Breast epithelium (tissue), 4 donors: ENCODE measurements around the gene ABI3BP. TPM values are rescaled to one million over a fixed set of nuclear protein-coding genes. Genes with fewer than 3 reads are reported as not detected.

Experiments
- DNase-seq, 2 donors: peaks; one replicate each; pipeline ENCODE4 v3.0.0-alpha.2; 2019; ENCODE audit warnings: low spot score in 2 of 2
- H3K27ac ChIP-seq, 2 donors: fragments of 200-600 bp; sonication (generic) in 1 of 2; one replicate each; pipeline ENCODE4 v1.5.1; 2016 to 2019; ENCODE audit warnings: mild to moderate bottlenecking in 1 of 2
- H3K27me3 ChIP-seq, 2 donors: fragments of 200-600 bp; sonication (generic) in 1 of 2; one replicate each; pipeline versions ENCODE4 v1.5.1 to v1.6.0; 2017 to 2019; ENCODE audit warnings: control low read depth in 1 of 2, mild to moderate bottlenecking in 1 of 2
- H3K36me3 ChIP-seq: fragments of 200-600 bp; one replicate; pipeline ENCODE4 v1.5.1; 2019
- H3K4me1 ChIP-seq, 2 donors: fragments of 200-600 bp; sonication (generic); one replicate each; pipeline ENCODE4 v1.5.1; 2016 to 2019; ENCODE audit warnings: control low read depth in 1 of 2
- H3K4me3 ChIP-seq, 3 donors: fragments of 200-600 bp; sonication (generic); 1 replicate in 2 of 3; 2 replicates in 1 of 3; pipeline ENCODE4 v1.5.1; 2016 to 2019; ENCODE audit warnings: mild to moderate bottlenecking in 3 of 3, moderate library complexity in 2 of 3
- H3K9me3 ChIP-seq, 2 donors: fragments of 200-600 bp; sonication (generic) in 1 of 2; one replicate each; pipeline ENCODE4 v1.5.1; 2016 to 2019; ENCODE audit warnings: control low read depth in 1 of 2
- POLR2A ChIP-seq: fragments of 450-650 bp; IDR thresholded peaks from one replicate; pipeline ENCODE4 v1.6.1; 2016; ENCODE audit warnings: antibody characterized with exemption, mild to moderate bottlenecking, moderate library complexity
- POLR2AphosphoS5 ChIP-seq, 3 donors: sonication (generic); formaldehyde crosslinking; IDR thresholded peaks; one replicate each; pipeline ENCODE4 v1.6.1; 2017; ENCODE audit warnings: antibody characterized with exemption in 3 of 3
- intact Hi-C: fragments of 100-400 bp; cut with DNase I; formaldehyde crosslinking; loops from one replicate; pipeline ENCODE4 v1.15.1; 2023; ENCODE audit warnings: low total_unique reads
- total RNA-seq, 3 donors: library from RNA; depleted of rRNA; stranded (reverse); fragments of >200 nt; gene quantifications; one replicate each; pipeline ENCODE4 v1.1.0, GENCODE V29; 2016
- TF ChIP-seq, protein P1 (sequence below), 3 donors: fragments of 450-650 bp; IDR thresholded peaks; one replicate each; pipeline ENCODE4 v1.5.1; 2016 to 2017; ENCODE audit warnings: antibody characterized with exemption in 3 of 3, mild to moderate bottlenecking in 3 of 3, moderate library complexity in 3 of 3

ABI3BP gene
- total RNA-seq, 3 donors from 2014 or later, result 17.4 to 170 (median 41.1) TPM

DNA sequence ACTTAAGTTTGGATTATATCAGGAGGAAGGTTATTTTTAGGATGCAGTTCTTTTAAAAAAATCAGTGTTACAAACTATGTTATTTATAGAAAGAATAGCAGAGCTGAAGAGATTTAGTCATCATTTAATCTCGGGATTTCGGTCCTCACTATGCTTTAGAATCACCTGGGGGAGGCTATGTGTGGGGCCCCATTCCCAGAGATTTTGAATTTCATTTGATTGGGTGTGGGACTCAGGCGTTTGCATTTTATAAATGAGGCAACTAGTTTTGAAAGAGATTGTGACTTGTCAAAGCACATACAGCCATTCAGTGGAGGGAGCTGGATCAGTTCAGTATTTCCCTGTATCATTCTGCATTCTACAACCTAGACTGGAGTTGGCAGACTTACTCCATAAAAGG lies 247.1 kb downstream of the ABI3BP start:
- no peak for DNase-seq
- Histone ChIP-seq H3K36me3 (peaks cover 3% of the 10 kb centered on the region), H3K9me3 (no peaks in the 10 kb centered on the region), H3K4me3 (no peak overlapping the region), H3K27ac (no peak overlapping the region), H3K4me1 (no peaks in the 10 kb centered on the region), H3K27me3 (no peaks in the 10 kb centered on the region)
- TF ChIP-seq, protein P1, sequence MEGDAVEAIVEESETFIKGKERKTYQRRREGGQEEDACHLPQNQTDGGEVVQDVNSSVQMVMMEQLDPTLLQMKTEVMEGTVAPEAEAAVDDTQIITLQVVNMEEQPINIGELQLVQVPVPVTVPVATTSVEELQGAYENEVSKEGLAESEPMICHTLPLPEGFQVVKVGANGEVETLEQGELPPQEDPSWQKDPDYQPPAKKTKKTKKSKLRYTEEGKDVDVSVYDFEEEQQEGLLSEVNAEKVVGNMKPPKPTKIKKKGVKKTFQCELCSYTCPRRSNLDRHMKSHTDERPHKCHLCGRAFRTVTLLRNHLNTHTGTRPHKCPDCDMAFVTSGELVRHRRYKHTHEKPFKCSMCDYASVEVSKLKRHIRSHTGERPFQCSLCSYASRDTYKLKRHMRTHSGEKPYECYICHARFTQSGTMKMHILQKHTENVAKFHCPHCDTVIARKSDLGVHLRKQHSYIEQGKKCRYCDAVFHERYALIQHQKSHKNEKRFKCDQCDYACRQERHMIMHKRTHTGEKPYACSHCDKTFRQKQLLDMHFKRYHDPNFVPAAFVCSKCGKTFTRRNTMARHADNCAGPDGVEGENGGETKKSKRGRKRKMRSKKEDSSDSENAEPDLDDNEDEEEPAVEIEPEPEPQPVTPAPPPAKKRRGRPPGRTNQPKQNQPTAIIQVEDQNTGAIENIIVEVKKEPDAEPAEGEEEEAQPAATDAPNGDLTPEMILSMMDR (IDR thresholded peaks at IDR 0.05), result no peak
- no peak for TF ChIP-seq POLR2A
- TF ChIP-seq POLR2AphosphoS5 (IDR thresholded peaks at IDR 0.05), result no peak
- intact Hi-C loops, result no loop called here

DNA sequence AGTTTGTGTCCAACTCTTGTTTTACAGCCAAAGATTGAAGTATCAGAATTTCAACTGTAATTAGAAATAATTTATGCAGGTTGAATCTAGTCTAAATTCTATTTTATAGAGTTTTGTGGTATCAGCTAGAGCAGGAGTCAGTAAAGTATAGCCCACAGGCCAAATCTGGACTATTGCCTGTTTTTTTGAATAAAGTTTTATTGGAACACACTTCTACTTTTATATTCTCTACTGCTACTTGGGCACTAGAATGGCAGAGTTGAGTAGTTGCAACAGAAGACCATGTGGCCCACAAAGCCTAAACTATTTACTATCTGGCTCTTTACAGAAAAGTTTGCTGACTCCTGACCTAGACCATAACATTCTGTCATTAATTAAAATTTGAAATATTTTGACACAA lies 247.6 kb downstream of the ABI3BP start:
- Histone ChIP-seq H3K36me3 (peaks cover 4% of the 10 kb centered on the region), H3K4me3 (no peak overlapping the region), H3K27ac (no peak overlapping the region), H3K27me3 (no peaks in the 10 kb centered on the region), H3K9me3 (no peaks in the 10 kb centered on the region), H3K4me1 (no peaks in the 10 kb centered on the region)
- TF ChIP-seq POLR2A (no peak), POLR2AphosphoS5 (IDR thresholded peaks at IDR 0.05) (no peak)
- TF ChIP-seq, protein P1 (IDR thresholded peaks at IDR 0.05), result no peak
- no peak for DNase-seq
- intact Hi-C loops, result no loop called here

DNA sequence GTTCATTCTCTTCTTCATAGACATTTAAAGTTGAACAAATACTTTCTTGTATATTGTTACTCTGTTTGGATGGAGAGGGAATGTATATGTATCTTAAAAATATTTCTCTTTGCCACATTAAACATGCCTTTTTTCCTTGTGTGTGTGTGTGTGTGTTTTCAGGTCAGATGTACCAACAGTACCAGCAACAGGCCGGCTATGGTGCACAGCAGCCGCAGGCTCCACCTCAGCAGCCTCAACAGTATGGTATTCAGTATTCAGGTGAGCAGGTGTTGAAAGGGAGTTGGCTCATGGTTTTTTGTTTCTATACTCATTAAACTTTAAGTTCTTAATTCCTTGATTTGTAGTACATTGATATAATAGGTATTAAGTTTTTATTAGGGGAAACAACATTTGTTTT lies 248.6 kb downstream of the ABI3BP start:
- no peak overlapping the region for H3K4me3 ChIP-seq
- DNase-seq, result no peak
- no peak overlapping the region for H3K27ac ChIP-seq
- intact Hi-C loops, result no loop called here
- no peaks in the 10 kb centered on the region for H3K4me1 ChIP-seq
- no peaks in the 10 kb centered on the region for H3K9me3 ChIP-seq
- TF ChIP-seq POLR2A (no peak), POLR2AphosphoS5 (IDR thresholded peaks at IDR 0.05) (no peak)
- peaks cover 4% of the 10 kb centered on the region for H3K36me3 ChIP-seq
- H3K27me3 ChIP-seq, result no peaks in the 10 kb centered on the region

DNA sequence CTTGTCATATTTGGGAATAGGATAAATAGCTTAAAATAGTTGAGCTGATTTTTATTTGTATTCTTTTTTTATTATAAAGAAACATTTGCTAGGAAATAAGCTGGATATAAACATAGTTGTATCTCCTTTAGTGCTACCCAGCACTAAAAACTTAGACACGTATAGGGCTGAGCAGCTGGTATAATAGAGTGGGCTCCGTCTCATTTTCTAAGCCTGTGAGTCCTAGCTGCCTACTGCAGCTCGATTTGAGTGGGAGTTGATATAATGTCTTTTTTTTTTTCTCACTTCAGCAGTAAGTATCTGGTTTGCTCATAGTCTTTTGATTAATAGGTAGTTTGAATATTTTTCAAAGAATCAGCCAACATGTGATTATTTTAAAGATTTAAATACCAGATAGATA lies 249.7 kb downstream of the ABI3BP start:
- Histone ChIP-seq H3K36me3 (peaks cover 4% of the 10 kb centered on the region), H3K9me3 (no peaks in the 10 kb centered on the region), H3K27me3 (no peaks in the 10 kb centered on the region), H3K4me1 (no peaks in the 10 kb centered on the region), H3K4me3 (no peak overlapping the region), H3K27ac (no peak overlapping the region)
- intact Hi-C loops, result no loop called here
- TF ChIP-seq, protein P1 (IDR thresholded peaks at IDR 0.05), result no peak
- TF ChIP-seq POLR2AphosphoS5 (IDR thresholded peaks at IDR 0.05), result no peak
- TF ChIP-seq POLR2A, result no peak
- no peak for DNase-seq

DNA sequence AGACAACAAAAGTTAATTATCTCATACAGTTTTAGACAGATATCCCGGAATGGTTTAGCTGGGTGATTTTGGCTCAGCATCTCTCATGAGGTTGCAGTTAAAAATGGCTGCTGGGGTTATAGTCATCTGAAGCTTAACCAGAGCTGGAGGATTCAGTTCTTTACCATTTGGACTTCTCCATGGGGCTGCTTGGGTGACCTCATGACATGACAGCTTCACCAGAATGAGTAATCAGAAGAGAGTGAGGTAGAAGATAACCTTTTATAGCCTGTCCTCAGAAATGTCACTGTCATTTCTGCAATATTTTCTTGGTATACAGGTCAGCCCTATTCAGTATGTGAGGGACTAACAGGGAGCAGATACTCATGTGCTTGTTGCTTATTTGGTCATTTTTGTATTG lies 253.0 kb downstream of the ABI3BP start:
- H3K4me3 ChIP-seq, result no peak overlapping the region
- no peak for DNase-seq
- no peaks in the 10 kb centered on the region for H3K4me1 ChIP-seq
- peaks cover 4% of the 10 kb centered on the region for H3K36me3 ChIP-seq
- H3K9me3 ChIP-seq, result no peaks in the 10 kb centered on the region
- TF ChIP-seq, protein P1 (IDR thresholded peaks at IDR 0.05), result no peak
- no peak for TF ChIP-seq POLR2A
- no peak for TF ChIP-seq POLR2AphosphoS5 (IDR thresholded peaks at IDR 0.05)
- H3K27me3 ChIP-seq, result no peaks in the 10 kb centered on the region
- no peak overlapping the region for H3K27ac ChIP-seq
- intact Hi-C loops, result no loop called here

DNA sequence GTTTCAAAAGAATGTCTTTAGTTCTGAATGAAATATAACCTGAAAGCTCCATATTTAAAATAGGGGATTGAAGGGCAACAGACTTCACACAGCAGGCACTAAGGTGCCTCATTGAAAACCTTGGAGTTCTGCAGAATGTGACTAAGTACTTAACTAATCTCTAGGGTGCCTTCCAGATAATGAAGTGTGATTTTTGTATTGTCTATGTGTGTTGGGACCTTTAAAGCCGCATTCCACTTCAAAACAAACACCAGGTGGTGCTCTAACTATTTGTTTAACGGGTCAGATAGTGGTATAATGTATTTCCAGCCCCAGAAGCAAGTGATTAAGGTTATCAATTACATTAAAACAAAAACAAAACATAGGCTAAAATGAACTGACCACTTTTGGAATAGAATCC lies 255.9 kb downstream of the ABI3BP start:
- no peaks in the 10 kb centered on the region for H3K9me3 ChIP-seq
- TF ChIP-seq POLR2A (no peak), POLR2AphosphoS5 (IDR thresholded peaks at IDR 0.05) (no peak)
- TF ChIP-seq, protein P1 (IDR thresholded peaks at IDR 0.05), result no peak
- DNase-seq, result no peak
- H3K4me3 ChIP-seq, result no peak overlapping the region
- H3K27ac ChIP-seq, result no peak overlapping the region
- H3K36me3 ChIP-seq, result peaks cover 4% of the 10 kb centered on the region
- H3K27me3 ChIP-seq, result no peaks in the 10 kb centered on the region
- no peaks in the 10 kb centered on the region for H3K4me1 ChIP-seq
- intact Hi-C loops, result no loop called here
